B cell (primary cell): Measurements from ENCODE around the gene DACT3. TPM values are rescaled to one million over a fixed set of nuclear protein-coding genes. Genes with fewer than 3 reads are reported as not detected.

Experiments used
- ATAC-seq: fragments of 200-7000 bp; cut with Tn5 transposase; one replicate; pipeline ENCODE4 v1.10.0; 2021; ENCODE audit warnings: low read depth, mild to moderate bottlenecking, moderate number of reproducible peaks, moderate library complexity
- CTCF ChIA-PET: fragments of 350-600 bp; sonication (Branson Sonifier 250); formaldehyde crosslinking; loops from one replicate; lab custom pipeline; 2021; ENCODE audit warnings: antibody characterized with exemption, inconsistent platforms; lab: Charles Lee
- POLR2A ChIA-PET: fragments of 350-600 bp; sonication (Branson Sonifier 250); formaldehyde crosslinking; loops from one replicate; lab custom pipeline; 2021; ENCODE audit warnings: antibody characterized with exemption; lab: Charles Lee
- DNase-seq: peaks from one replicate; pipeline ENCODE4 v3.0.0; 2013
- H2AFZ ChIP-seq: 2 replicates; pipeline ENCODE4 v1.6.1; 2012; ENCODE audit warnings: mild to moderate bottlenecking, low read depth, low read length; ENCODE audit not compliant: insufficient read depth, poor library complexity, severe bottlenecking
- H3K27ac ChIP-seq, 2 donors: 1 replicate in 1 of 2; 2 replicates in 1 of 2; pipeline ENCODE4 v1.5.1; 2012 to 2013; ENCODE audit warnings: low read length in 2 of 2, mild to moderate bottlenecking in 2 of 2, moderate library complexity in 1 of 2
- H3K27me3 ChIP-seq, 4 experiments: fragments of 200-600 bp in 1 of 4; sonication (generic) in 1 of 4; replicated peaks in 1 of 4; 1 replicate in 2 of 4; 2 replicates in 2 of 4; pipeline versions ENCODE4 v1.6.1 to v1.7.0; 2013 to 2016; ENCODE audit warnings: low read length in 3 of 4, mild to moderate bottlenecking in 2 of 4, mixed read lengths in 1 of 4, moderate library complexity in 1 of 4; ENCODE audit not compliant: insufficient read depth in 4 of 4, control insufficient read depth in 3 of 4; ENCODE audit errors: control extremely low read depth in 1 of 4
- H3K36me3 ChIP-seq, 2 experiments: replicated peaks in 1 of 2; 1 replicate in 1 of 2; 2 replicates in 1 of 2; pipeline versions ENCODE4 v1.6.1 to v1.7.1; 2013; ENCODE audit warnings: low read length in 1 of 2; ENCODE audit not compliant: insufficient read depth in 2 of 2, control insufficient read depth in 1 of 2; ENCODE audit errors: control extremely low read depth in 1 of 2, extremely low read depth in 1 of 2
- H3K4me1 ChIP-seq, 2 donors: fragments of 200-600 bp in 1 of 2; sonication (generic) in 1 of 2; 1 replicate in 1 of 2; 2 replicates in 1 of 2; pipeline versions ENCODE4 v1.5.1 to v1.6.1; 2013 to 2017; ENCODE audit warnings: low read length in 2 of 2; ENCODE audit not compliant: control insufficient read depth in 2 of 2, insufficient read depth in 2 of 2
- H3K4me2 ChIP-seq: replicated peaks from 2 replicates; pipeline ENCODE3; 2012; ENCODE audit warnings: mild to moderate bottlenecking, low read depth, low read length; ENCODE audit not compliant: poor library complexity, severe bottlenecking
- H3K4me3 ChIP-seq, 5 experiments: fragments of 200-600 bp in 1 of 5; sonication (generic) in 1 of 5; 1 replicate in 3 of 5; 2 replicates in 2 of 5; pipeline versions ENCODE4 v1.5.1 to v1.7.0; 2011 to 2016; ENCODE audit warnings: low read length in 4 of 5, mild to moderate bottlenecking in 4 of 5, low read depth in 2 of 5, control low read depth in 1 of 5, moderate library complexity in 1 of 5; ENCODE audit not compliant: insufficient read depth in 1 of 5; ENCODE audit errors: control extremely low read depth in 1 of 5, extremely low read depth in 1 of 5
- H3K79me2 ChIP-seq: fragments of 200-600 bp; sonication (generic); one replicate; pipeline ENCODE4 v1.6.0; 2016; ENCODE audit warnings: low read length; ENCODE audit not compliant: control insufficient read depth, insufficient read depth
- H3K9ac ChIP-seq: fragments of 200-600 bp; sonication (generic); 2 replicates; pipeline ENCODE4 v1.6.1; 2017; ENCODE audit warnings: mild to moderate bottlenecking, low read length, moderate library complexity
- H3K9me3 ChIP-seq, 3 donors: one replicate each; pipeline versions ENCODE4 v1.6.1 to v1.7.1; 2013; ENCODE audit warnings: low read length in 2 of 3; ENCODE audit not compliant: control insufficient read depth in 2 of 3, insufficient read depth in 1 of 3; ENCODE audit errors: control extremely low read depth in 1 of 3
- H4K20me1 ChIP-seq: 2 replicates; pipeline ENCODE4 v1.6.0; 2012; ENCODE audit warnings: mild to moderate bottlenecking, low read length; ENCODE audit not compliant: insufficient read depth, control insufficient read depth, poor library complexity, severe bottlenecking
- H3K27ac Mint-ChIP-seq: one replicate; pipeline ENCODE4 v1.8.0; 2021; ENCODE audit warnings: mixed read lengths
- H3K27me3 Mint-ChIP-seq: one replicate; pipeline ENCODE4 v1.8.0; 2021; ENCODE audit warnings: mixed read lengths
- H3K4me1 Mint-ChIP-seq: one replicate; pipeline ENCODE4 v1.8.0; 2021; ENCODE audit warnings: mixed read lengths
- H3K4me3 Mint-ChIP-seq: one replicate; pipeline ENCODE4 v1.8.0; 2021; ENCODE audit warnings: mixed read lengths
- H3K9me3 Mint-ChIP-seq: one replicate; pipeline ENCODE4 v1.8.0; 2022; ENCODE audit warnings: mixed read lengths; ENCODE audit not compliant: insufficient read depth
- CTCF ChIP-seq: fragments of 200-600 bp; IDR thresholded peaks from one replicate; pipeline ENCODE4 v1.8.0; 2022; ENCODE audit warnings: antibody characterized with exemption, mild to moderate bottlenecking
- EZH2 ChIP-seq: IDR thresholded peaks from 2 replicates; pipeline ENCODE4 v1.6.1; 2012; ENCODE audit warnings: borderline replicate concordance, low read depth, mild to moderate bottlenecking, moderate library complexity, low read length; ENCODE audit not compliant: insufficient read depth, poor library complexity, severe bottlenecking
- WGBS: methylation state at CpG from one replicate; pipeline ENCODE4 v1.1.5; 2013; ENCODE audit warnings: missing lambda C conversion rate; ENCODE audit not compliant: insufficient coverage; 5-methylcytosine and 5-hydroxymethylcytosine counted together
- intact Hi-C: fragments of 100-400 bp; cut with micrococcal nuclease; formaldehyde crosslinking; loops from one replicate; pipeline ENCODE4 v1.10.0; 2022
- polyA plus RNA-seq: library from polyadenylated mRNA; depleted of rRNA; stranded (reverse); fragments of >200 nt; gene quantifications from 2 replicates; pipeline ENCODE4 v1.2.3, GENCODE V29; 2012
- total RNA-seq, 2 donors: library from RNA; stranded (reverse); fragments of 120-200 nt in 1 of 2; gene quantifications; 1 replicate in 1 of 2; 2 replicates in 1 of 2; pipeline versions ENCODE4 v1.2.3 to v1.2.4, GENCODE V29; 2013 to 2022

DACT3 gene
- total and polyA plus RNA-seq, 2 donors (not counting 1 experiment from before 2014, with no cell fraction given) = 0.03 to 0.15 TPM

GRCh38 chr19:46607448-46607841 lies 53.5 kb downstream of the DACT3 start:
- Histone ChIP-seq H3K4me2 (no peak overlapping the region), H2AFZ (no peak overlapping the region), H3K27ac (no peak overlapping the region), H3K36me3 (peaks cover 0 to 53% of the 10 kb centered on the region in 2 experiments), H3K27me3 (no peaks in the 10 kb centered on the region), H4K20me1 (peaks cover 75% of the 10 kb centered on the region), H3K4me3 (no peak overlapping the region), H3K79me2 (peaks cover 22% of the 10 kb centered on the region), H3K9ac (no peak overlapping the region), H3K4me1 (peaks cover 28 to 32% of the 10 kb centered on the region in 2 donors), H3K9me3 (peaks cover 0 to 7% (median 0%) of the 10 kb centered on the region in 3 donors)
- WGBS = 94% methylated on average over 12 of the region's 12 CpGs
- TF ChIP-seq CTCF (no peak), EZH2 (no peak)
- Mint-ChIP-seq H3K27me3 (no peaks in the 10 kb centered on the region), H3K9me3 (no peaks in the 10 kb centered on the region), H3K27ac (no peak overlapping the region), H3K4me3 (no peak overlapping the region), H3K4me1 (peaks cover 35% of the 10 kb centered on the region)
- POLR2A ChIA-PET = no interaction called here
- DNase-seq (no peak), ATAC-seq (no peak)
- CTCF ChIA-PET = interaction anchor here (16.2 kb wide), 1 partner anchor 54 kb away, joined by 447 read pairs; the partner anchor contains the start of gene DACT3
- intact Hi-C loops = no loop called here

- Histone ChIP-seq H3K79me2 (peaks cover 28% of the 10 kb centered on the region), H3K27me3 (no peaks in the 10 kb centered on the region), H3K27ac (no peak overlapping the region), H3K9ac (no peak overlapping the region), H2AFZ (no peak overlapping the region), H3K4me1 (peaks cover 28 to 32% of the 10 kb centered on the region in 2 donors), H3K9me3 (peaks cover 0 to 5% (median 0%) of the 10 kb centered on the region in 3 donors), H3K4me2 (no peak overlapping the region), H3K4me3 (no peak overlapping the region), H4K20me1 (peaks cover 81% of the 10 kb centered on the region), H3K36me3 (peaks cover 0 to 53% of the 10 kb centered on the region in 2 experiments)
- ATAC-seq (no peak), DNase-seq (no peak)
- POLR2A ChIA-PET = no interaction called here
- Mint-ChIP-seq H3K27me3 (no peaks in the 10 kb centered on the region), H3K9me3 (no peaks in the 10 kb centered on the region), H3K4me1 (peaks cover 35% of the 10 kb centered on the region), H3K27ac (no peak overlapping the region), H3K4me3 (no peak overlapping the region)
- no peak for TF ChIP-seq EZH2
- TF ChIP-seq CTCF = no peak
- CTCF ChIA-PET = interaction anchor here (1.4 to 16.2 kb wide), 2 partner anchors 55 to 98 kb away, joined by 4 to 447 read pairs; partner anchors contain the start of gene DACT3
- intact Hi-C loops = no loop called here
- 97% methylated on average over 8 of the region's 12 CpGs for WGBS
Observed at GRCh38 chr19:46606681-46607447, 54.1 kb downstream of the DACT3 start.
